HepG2 (cell line): ENCODE results near the gene GSDME.

ENCODE experiments used
- BRCA1 ChIP-seq: sonication (generic); formaldehyde crosslinking; IDR thresholded peaks from 2 replicates; pipeline ENCODE4 v1.4.0; 2020; ENCODE audit warnings: missing genetic modification reagents
- EZH2 ChIP-seq: conservative IDR thresholded peaks from 2 replicates; pipeline ENCODE4 v1.6.1; 2012; ENCODE audit warnings: mild to moderate bottlenecking, low read depth, low read length, moderate library complexity
- KDM4B ChIP-seq: sonication (generic); formaldehyde crosslinking; IDR thresholded peaks from 2 replicates; pipeline ENCODE4 v1.4.0; 2020; ENCODE audit warnings: missing genetic modification reagents
- NR3C1 ChIP-seq: sonication (generic); formaldehyde crosslinking; IDR thresholded peaks from 2 replicates; pipeline ENCODE4 v1.4.0; 2020; ENCODE audit warnings: missing genetic modification reagents
- POLR2A ChIP-seq, 2 experiments: IDR thresholded peaks; 2 replicates each; pipeline ENCODE4 v1.6.1; 2011; ENCODE audit warnings: low read depth in 2 of 2, low read length in 2 of 2, mild to moderate bottlenecking in 1 of 2, moderate library complexity in 1 of 2; ENCODE audit not compliant: insufficient read depth in 1 of 2
- SIN3A ChIP-seq: IDR thresholded peaks from 2 replicates; pipeline ENCODE4 v1.6.1; 2011; ENCODE audit warnings: low read depth, mild to moderate bottlenecking, control low read depth, low read length, borderline replicate concordance
- TF ChIP-seq, protein P1 (sequence below): sonication (generic); formaldehyde crosslinking; IDR thresholded peaks from 2 replicates; pipeline ENCODE4 v1.4.0; 2020; ENCODE audit warnings: missing genetic modification reagents, mild to moderate bottlenecking, borderline replicate concordance
- TF ChIP-seq, protein P2 (sequence below), 2 experiments: sonication (generic) in 1 of 2; formaldehyde crosslinking in 1 of 2; IDR thresholded peaks; 2 replicates each; pipeline versions ENCODE4 v1.5.1 to v1.6.1; 2011 to 2020; ENCODE audit warnings: borderline replicate concordance in 1 of 2, low read depth in 1 of 2, low read length in 1 of 2, mild to moderate bottlenecking in 1 of 2, missing genetic modification reagents in 1 of 2, moderate library complexity in 1 of 2
- TF ChIP-seq, protein P3 (sequence below), 2 experiments: sonication (generic) in 1 of 2; formaldehyde crosslinking in 1 of 2; IDR thresholded peaks; 2 replicates each; pipeline versions ENCODE4 v1.4.0 to v1.6.1; 2018 to 2020; ENCODE audit warnings: missing genetic modification reagents in 2 of 2, borderline replicate concordance in 1 of 2, low read depth in 1 of 2, mild to moderate bottlenecking in 1 of 2, missing biosample characterization in 1 of 2
- TF ChIP-seq, protein P4 (sequence below): sonication (generic); formaldehyde crosslinking; IDR thresholded peaks from 2 replicates; pipeline ENCODE4 v1.4.0; 2020; ENCODE audit warnings: missing genetic modification reagents, mild to moderate bottlenecking, borderline replicate concordance
- TF ChIP-seq, protein P5 (sequence below): sonication (generic); formaldehyde crosslinking; IDR thresholded peaks from 2 replicates; pipeline ENCODE4 v1.4.0; 2020; ENCODE audit warnings: missing genetic modification reagents, borderline replicate concordance
- TF ChIP-seq, protein P6 (sequence below): sonication (generic); formaldehyde crosslinking; IDR thresholded peaks from 2 replicates; pipeline ENCODE4 v1.5.0; 2020; ENCODE audit warnings: mild to moderate bottlenecking, missing genetic modification reagents, moderate library complexity

DNA sequence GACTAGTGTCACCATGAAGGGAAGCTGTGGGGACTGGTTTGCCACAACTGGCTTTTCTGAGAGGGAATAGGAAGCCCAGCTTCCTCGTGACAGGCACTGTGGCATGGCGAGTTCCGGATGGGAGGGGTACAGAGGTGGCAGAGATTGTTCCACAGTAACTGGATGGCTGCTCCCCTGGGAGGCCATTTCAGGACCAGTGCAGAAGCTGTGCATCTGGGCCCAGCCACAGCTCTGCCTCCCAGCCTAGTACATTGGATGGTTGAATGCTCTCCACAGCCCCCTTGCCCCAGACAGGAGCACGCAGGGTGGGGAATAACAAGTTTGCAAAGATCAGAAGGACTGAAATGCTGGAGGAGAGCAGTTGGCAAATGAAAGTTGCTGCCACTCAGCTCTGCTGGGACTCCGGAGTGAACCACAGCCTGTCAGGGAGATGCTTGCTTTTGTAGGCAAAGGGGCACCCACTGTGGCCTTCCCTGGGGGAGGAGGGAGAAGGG, 51.8 kb downstream of the GSDME start:
- TF ChIP-seq SIN3A: no peak
- no peak for TF ChIP-seq POLR2A (IDR thresholded peaks at IDR 0.05; ENCODE audit: insufficient read depth in 1 of 2, low read depth in 2 of 2, low read length in 2 of 2)
- TF ChIP-seq BRCA1 (CRISPR knock-in tag): no peak
- TF ChIP-seq, protein P1, sequence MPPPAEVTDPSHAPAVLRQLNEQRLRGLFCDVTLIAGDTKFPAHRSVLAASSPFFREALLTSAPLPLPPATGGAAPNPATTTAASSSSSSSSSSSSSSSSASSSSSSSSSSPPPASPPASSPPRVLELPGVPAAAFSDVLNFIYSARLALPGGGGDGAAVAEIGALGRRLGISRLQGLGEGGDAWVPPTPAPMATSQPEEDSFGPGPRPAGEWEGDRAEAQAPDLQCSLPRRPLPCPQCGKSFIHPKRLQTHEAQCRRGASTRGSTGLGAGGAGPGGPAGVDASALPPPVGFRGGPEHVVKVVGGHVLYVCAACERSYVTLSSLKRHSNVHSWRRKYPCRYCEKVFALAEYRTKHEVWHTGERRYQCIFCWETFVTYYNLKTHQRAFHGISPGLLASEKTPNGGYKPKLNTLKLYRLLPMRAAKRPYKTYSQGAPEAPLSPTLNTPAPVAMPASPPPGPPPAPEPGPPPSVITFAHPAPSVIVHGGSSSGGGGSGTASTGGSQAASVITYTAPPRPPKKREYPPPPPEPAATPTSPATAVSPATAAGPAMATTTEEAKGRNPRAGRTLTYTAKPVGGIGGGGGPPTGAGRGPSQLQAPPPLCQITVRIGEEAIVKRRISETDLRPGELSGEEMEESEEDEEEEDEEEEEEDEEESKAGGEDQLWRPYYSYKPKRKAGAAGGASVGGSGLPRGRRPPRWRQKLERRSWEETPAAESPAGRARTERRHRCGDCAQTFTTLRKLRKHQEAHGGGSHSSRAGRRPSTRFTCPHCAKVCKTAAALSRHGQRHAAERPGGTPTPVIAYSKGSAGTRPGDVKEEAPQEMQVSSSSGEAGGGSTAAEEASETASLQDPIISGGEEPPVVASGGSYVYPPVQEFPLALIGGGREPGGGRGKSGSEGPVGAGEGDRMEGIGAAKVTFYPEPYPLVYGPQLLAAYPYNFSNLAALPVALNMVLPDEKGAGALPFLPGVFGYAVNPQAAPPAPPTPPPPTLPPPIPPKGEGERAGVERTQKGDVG (CRISPR knock-in tag): no peak
- TF ChIP-seq, protein P2, sequence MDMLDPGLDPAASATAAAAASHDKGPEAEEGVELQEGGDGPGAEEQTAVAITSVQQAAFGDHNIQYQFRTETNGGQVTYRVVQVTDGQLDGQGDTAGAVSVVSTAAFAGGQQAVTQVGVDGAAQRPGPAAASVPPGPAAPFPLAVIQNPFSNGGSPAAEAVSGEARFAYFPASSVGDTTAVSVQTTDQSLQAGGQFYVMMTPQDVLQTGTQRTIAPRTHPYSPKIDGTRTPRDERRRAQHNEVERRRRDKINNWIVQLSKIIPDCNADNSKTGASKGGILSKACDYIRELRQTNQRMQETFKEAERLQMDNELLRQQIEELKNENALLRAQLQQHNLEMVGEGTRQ (IDR thresholded peaks at IDR 0.05; ENCODE audit: low read depth, low read length): no peak
- TF ChIP-seq, protein P2 (CRISPR knock-in tag; IDR thresholded peaks at IDR 0.05; ENCODE audit: borderline replicate concordance): no peak
- TF ChIP-seq, protein P3, sequence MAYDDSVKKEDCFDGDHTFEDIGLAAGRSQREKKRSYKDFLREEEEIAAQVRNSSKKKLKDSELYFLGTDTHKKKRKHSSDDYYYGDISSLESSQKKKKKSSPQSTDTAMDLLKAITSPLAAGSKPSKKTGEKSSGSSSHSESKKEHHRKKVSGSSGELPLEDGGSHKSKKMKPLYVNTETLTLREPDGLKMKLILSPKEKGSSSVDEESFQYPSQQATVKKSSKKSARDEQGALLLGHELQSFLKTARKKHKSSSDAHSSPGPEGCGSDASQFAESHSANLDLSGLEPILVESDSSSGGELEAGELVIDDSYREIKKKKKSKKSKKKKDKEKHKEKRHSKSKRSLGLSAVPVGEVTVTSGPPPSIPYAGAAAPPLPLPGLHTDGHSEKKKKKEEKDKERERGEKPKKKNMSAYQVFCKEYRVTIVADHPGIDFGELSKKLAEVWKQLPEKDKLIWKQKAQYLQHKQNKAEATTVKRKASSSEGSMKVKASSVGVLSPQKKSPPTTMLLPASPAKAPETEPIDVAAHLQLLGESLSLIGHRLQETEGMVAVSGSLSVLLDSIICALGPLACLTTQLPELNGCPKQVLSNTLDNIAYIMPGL (CRISPR knock-in tag; IDR thresholded peaks at IDR 0.05; ENCODE audit: borderline replicate concordance in 1 of 2, low read depth in 1 of 2): no peak
- TF ChIP-seq, protein P4, sequence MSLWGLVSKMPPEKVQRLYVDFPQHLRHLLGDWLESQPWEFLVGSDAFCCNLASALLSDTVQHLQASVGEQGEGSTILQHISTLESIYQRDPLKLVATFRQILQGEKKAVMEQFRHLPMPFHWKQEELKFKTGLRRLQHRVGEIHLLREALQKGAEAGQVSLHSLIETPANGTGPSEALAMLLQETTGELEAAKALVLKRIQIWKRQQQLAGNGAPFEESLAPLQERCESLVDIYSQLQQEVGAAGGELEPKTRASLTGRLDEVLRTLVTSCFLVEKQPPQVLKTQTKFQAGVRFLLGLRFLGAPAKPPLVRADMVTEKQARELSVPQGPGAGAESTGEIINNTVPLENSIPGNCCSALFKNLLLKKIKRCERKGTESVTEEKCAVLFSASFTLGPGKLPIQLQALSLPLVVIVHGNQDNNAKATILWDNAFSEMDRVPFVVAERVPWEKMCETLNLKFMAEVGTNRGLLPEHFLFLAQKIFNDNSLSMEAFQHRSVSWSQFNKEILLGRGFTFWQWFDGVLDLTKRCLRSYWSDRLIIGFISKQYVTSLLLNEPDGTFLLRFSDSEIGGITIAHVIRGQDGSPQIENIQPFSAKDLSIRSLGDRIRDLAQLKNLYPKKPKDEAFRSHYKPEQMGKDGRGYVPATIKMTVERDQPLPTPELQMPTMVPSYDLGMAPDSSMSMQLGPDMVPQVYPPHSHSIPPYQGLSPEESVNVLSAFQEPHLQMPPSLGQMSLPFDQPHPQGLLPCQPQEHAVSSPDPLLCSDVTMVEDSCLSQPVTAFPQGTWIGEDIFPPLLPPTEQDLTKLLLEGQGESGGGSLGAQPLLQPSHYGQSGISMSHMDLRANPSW (CRISPR knock-in tag): no peak
- no peak for TF ChIP-seq KDM4B (CRISPR knock-in tag)
- TF ChIP-seq, protein P5, sequence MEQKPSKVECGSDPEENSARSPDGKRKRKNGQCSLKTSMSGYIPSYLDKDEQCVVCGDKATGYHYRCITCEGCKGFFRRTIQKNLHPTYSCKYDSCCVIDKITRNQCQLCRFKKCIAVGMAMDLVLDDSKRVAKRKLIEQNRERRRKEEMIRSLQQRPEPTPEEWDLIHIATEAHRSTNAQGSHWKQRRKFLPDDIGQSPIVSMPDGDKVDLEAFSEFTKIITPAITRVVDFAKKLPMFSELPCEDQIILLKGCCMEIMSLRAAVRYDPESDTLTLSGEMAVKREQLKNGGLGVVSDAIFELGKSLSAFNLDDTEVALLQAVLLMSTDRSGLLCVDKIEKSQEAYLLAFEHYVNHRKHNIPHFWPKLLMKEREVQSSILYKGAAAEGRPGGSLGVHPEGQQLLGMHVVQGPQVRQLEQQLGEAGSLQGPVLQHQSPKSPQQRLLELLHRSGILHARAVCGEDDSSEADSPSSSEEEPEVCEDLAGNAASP (CRISPR knock-in tag): no peak
- TF ChIP-seq NR3C1 (CRISPR knock-in tag): no peak
- TF ChIP-seq, protein P6, sequence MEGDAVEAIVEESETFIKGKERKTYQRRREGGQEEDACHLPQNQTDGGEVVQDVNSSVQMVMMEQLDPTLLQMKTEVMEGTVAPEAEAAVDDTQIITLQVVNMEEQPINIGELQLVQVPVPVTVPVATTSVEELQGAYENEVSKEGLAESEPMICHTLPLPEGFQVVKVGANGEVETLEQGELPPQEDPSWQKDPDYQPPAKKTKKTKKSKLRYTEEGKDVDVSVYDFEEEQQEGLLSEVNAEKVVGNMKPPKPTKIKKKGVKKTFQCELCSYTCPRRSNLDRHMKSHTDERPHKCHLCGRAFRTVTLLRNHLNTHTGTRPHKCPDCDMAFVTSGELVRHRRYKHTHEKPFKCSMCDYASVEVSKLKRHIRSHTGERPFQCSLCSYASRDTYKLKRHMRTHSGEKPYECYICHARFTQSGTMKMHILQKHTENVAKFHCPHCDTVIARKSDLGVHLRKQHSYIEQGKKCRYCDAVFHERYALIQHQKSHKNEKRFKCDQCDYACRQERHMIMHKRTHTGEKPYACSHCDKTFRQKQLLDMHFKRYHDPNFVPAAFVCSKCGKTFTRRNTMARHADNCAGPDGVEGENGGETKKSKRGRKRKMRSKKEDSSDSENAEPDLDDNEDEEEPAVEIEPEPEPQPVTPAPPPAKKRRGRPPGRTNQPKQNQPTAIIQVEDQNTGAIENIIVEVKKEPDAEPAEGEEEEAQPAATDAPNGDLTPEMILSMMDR (CRISPR knock-in tag): no peak
- TF ChIP-seq EZH2: no peak
